ES-I3 (cell line): ENCODE data around the gene SLC47A2.

Experiments
- H3K36me3 ChIP-seq: 2 replicates; pipeline ENCODE4 v1.6.1; 2013; ENCODE audit warnings: mild to moderate bottlenecking, low read length, control low read depth, moderate library complexity; ENCODE audit not compliant: insufficient read depth
- H3K4me1 ChIP-seq: 2 replicates; pipeline ENCODE4 v1.6.1; 2013; ENCODE audit warnings: mild to moderate bottlenecking, control low read depth, low read length; ENCODE audit not compliant: insufficient read depth
- H3K9ac ChIP-seq: 2 replicates; pipeline ENCODE4 v1.6.1; 2013; ENCODE audit warnings: low read depth, mild to moderate bottlenecking, low read length, moderate library complexity
- H3K9me3 ChIP-seq: 2 replicates; pipeline ENCODE4 v1.6.1; 2013; ENCODE audit warnings: mild to moderate bottlenecking, low read length, moderate library complexity; ENCODE audit not compliant: control insufficient read depth, insufficient read depth

SLC47A2 gene

GRCh38 chr17:19740933-19741332 is 24.5 kb upstream of the SLC47A2 start:
- no peak overlapping the region for H3K9ac ChIP-seq
- no peaks in the 10 kb centered on the region for H3K9me3 ChIP-seq
- H3K36me3 ChIP-seq = no peaks in the 10 kb centered on the region
- peaks cover 7% of the 10 kb centered on the region; the same call in 1 of the 2 replicates for H3K4me1 ChIP-seq

- Histone ChIP-seq H3K9me3 (no peaks in the 10 kb centered on the region), H3K9ac (no peak overlapping the region), H3K4me1 (no peaks in the 10 kb centered on the region), H3K36me3 (no peaks in the 10 kb centered on the region)
Observed at GRCh38 chr17:19739241-19740201, 23.1 kb upstream of the SLC47A2 start.

DNA sequence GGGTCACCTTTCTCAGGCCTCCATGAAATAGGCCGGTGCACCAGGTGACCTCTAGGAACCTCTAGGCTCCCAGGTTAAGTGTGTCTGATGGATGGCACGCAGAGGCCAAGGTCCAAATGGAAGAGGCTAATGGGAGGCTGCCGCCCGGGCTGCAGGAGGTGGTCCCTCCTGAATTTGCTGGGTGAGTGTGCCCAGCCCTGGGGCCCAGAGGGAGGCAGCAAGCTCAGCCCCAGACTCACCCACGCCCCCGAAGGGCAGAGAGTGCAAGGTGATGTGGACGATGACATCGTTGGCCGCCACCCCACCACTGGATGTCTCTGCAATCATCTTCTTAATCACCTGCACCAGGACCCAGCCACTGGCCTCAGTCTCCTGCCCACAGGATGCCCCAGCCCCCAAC is 22.4 kb upstream of the SLC47A2 start:
- H3K9me3 ChIP-seq = no peaks in the 10 kb centered on the region
- no peaks in the 10 kb centered on the region for H3K36me3 ChIP-seq
- H3K9ac ChIP-seq = no peak overlapping the region
- no peaks in the 10 kb centered on the region for H3K4me1 ChIP-seq

DNA sequence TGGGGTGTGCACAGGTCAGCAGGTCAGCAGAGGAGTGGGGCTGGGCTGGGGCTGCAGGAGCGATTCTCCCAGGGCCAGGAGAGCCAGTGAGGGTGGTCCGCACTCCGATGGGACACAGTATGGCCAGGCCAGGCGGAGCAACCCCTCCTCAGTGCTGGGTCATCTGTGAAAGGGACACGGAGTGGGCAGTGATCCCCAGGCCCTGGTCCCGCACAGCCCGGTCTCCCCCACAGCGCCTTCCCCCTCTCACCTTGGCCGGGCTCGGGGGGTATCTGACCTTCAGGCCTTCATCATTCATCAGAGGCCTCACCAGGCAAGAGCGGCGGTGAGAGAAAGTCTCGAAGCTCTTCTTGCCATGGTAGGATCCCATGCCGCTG is 21.7 kb upstream of the SLC47A2 start:
- H3K9me3 ChIP-seq = no peaks in the 10 kb centered on the region
- H3K36me3 ChIP-seq = no peaks in the 10 kb centered on the region
- H3K4me1 ChIP-seq = no peaks in the 10 kb centered on the region
- no peak overlapping the region for H3K9ac ChIP-seq

GRCh38 chr17:19737305-19738072 is 21.1 kb upstream of the SLC47A2 start:
- Histone ChIP-seq H3K4me1 (no peaks in the 10 kb centered on the region), H3K36me3 (no peaks in the 10 kb centered on the region), H3K9me3 (no peaks in the 10 kb centered on the region), H3K9ac (no peak overlapping the region)

DNA sequence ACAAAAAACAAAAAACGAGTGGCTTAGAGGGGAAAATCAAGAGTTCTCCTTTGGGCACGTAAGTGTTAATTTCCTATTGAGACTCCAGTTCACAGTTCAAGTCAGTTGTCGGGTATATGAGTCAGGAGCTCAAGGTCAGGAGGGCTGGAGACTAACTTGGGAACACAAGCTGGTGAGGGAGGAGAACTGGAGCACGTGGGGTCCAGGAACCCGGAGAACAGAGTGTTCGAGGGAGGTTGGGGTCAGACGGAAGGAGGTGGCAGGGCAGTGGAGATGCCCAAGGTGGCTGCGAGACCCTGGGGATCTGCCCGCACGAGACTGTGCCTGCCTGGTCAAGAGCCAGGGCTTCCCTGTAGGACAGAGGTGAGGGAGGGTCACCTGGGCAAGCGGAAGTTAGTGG is 19.7 kb upstream of the SLC47A2 start:
- H3K36me3 ChIP-seq = no peaks in the 10 kb centered on the region
- no peaks in the 10 kb centered on the region for H3K4me1 ChIP-seq
- H3K9me3 ChIP-seq = no peaks in the 10 kb centered on the region
- no peak overlapping the region for H3K9ac ChIP-seq

GRCh38 chr17:19733953-19734526 is 17.7 kb upstream of the SLC47A2 start:
- no peaks in the 10 kb centered on the region for H3K4me1 ChIP-seq
- no peak overlapping the region for H3K9ac ChIP-seq
- H3K9me3 ChIP-seq = no peaks in the 10 kb centered on the region
- no peaks in the 10 kb centered on the region for H3K36me3 ChIP-seq

DNA sequence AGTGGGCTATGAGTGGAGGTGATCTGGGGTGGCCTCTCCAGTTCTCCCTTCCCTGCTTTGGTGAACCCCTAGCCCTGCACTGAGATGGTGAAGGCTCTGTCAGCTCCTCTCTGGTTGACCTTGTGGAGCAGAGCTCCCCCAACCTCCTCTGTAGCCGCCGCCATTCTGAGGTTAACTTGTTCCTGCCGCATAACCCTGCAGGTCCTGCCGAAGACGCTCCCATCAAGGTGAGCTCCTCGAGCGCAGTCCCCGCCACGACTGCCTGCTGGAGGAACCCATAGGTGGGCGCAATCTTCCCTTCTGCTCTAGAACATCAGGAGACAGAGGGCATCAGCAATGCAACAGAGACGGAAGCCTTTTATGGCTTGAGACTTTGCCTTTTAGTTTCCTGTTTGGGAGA is 15.2 kb upstream of the SLC47A2 start:
- Histone ChIP-seq H3K9me3 (no peaks in the 10 kb centered on the region), H3K4me1 (no peaks in the 10 kb centered on the region), H3K9ac (no peak overlapping the region), H3K36me3 (no peaks in the 10 kb centered on the region)

DNA sequence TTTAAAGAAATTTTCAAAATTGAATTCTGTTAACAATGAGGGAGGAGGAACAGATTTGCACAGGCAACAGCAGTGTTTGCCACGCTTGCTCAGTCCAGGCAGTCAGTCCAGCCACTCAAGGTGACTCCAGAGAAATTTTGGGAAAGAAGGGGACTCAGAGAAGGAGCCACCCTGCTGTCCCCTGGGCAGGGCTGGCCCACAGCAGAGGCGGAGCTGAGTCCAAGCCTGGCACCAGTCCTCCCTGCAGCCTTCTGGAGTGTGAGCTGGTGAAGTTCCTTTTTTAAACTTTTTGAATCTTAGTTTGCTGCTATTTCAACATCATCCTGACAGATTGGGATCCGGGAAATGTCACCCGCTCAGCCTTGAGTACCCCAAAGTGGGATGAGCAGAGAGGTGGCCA is 14.5 kb upstream of the SLC47A2 start:
- Histone ChIP-seq H3K4me1 (no peaks in the 10 kb centered on the region), H3K9me3 (no peaks in the 10 kb centered on the region), H3K36me3 (no peaks in the 10 kb centered on the region), H3K9ac (no peak overlapping the region)

DNA sequence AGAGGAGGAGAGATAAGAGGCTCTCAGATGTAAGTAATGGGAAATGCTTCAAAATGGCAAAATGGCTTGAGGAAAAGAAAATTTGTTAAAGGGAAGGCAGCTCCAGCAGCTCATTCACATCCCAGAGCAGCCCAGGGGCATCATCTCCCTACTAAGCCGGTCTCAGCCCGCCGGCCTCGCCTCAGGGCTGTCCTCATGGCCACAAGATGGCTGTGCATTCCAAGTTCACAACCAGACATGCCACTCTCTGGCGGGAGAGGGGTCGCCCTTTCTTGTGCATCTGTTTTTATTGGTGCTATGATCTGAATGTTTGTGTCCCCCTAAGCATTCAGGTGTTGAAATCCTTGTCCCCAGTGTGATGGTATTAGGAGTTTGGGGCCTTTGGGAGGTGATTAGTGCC is 13.5 kb upstream of the SLC47A2 start:
- H3K9ac ChIP-seq = no peak overlapping the region
- H3K9me3 ChIP-seq = no peaks in the 10 kb centered on the region
- no peaks in the 10 kb centered on the region for H3K4me1 ChIP-seq
- no peaks in the 10 kb centered on the region for H3K36me3 ChIP-seq

- H3K4me1 ChIP-seq = no peaks in the 10 kb centered on the region
- H3K9ac ChIP-seq = no peak overlapping the region
- no peaks in the 10 kb centered on the region for H3K9me3 ChIP-seq
- H3K36me3 ChIP-seq = no peaks in the 10 kb centered on the region
Observed at GRCh38 chr17:19728084-19728495, 11.7 kb upstream of the SLC47A2 start.

- H3K4me1 ChIP-seq = no peaks in the 10 kb centered on the region
- H3K9ac ChIP-seq = no peak overlapping the region
- H3K9me3 ChIP-seq = no peaks in the 10 kb centered on the region
Observed at GRCh38 chr17:19727501-19728078, 11.2 kb upstream of the SLC47A2 start.

DNA sequence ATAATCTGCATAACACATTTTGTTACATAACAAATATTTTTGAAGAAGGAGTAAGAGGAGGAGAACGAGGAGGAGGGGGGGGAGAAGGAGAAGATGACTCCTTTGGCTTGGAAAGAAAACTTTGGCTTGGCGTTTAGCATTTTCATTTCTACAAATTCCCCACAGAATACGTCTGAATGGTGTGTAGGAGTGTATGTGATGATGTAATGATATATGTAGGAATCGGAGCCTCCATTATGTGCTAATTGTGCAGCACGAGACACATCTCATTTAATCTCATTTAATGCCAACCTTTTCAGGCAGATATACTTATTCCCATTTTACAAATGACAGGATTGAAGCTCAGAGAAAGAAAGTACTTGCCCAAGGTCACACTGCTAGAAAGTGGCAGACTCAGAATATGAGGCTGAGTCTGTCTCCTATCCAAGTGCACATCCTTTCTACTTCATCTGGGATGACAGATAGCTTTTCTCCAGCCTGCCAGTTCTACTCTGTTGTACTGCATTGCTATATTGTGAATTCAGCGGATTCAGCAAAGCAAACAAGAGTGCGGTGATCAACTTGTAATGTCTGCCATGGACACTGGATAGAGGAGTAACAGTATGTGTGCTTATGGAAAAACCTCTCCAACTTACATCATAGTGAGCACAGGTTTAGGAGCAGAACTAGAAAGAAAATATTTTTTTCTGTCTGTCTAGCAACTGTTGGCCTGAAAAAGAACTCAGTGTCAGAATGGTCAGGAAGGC is 10.4 kb upstream of the SLC47A2 start:
- no peaks in the 10 kb centered on the region for H3K4me1 ChIP-seq
- no peaks in the 10 kb centered on the region for H3K36me3 ChIP-seq
- H3K9me3 ChIP-seq = no peaks in the 10 kb centered on the region
- H3K9ac ChIP-seq = no peak overlapping the region

More at GRCh38 chr17:19727501-19728078, 11.2 kb upstream of the SLC47A2 start:
- no peaks in the 10 kb centered on the region for H3K36me3 ChIP-seq

GRCh38 chr17:19725486-19725885 is 9.1 kb upstream of the SLC47A2 start:
- Histone ChIP-seq H3K9ac (no peak overlapping the region), H3K4me1 (no peaks in the 10 kb centered on the region), H3K9me3 (no peaks in the 10 kb centered on the region), H3K36me3 (no peaks in the 10 kb centered on the region)
